Measurements from ENCODE around the gene SSR2. TPM values are rescaled to one million over a fixed set of nuclear protein-coding genes. Genes with fewer than 3 reads are reported as not detected.

The SSR2 gene
- total RNA-seq, 1 donor from 2014 or later, result 66.9 TPM

DNA sequence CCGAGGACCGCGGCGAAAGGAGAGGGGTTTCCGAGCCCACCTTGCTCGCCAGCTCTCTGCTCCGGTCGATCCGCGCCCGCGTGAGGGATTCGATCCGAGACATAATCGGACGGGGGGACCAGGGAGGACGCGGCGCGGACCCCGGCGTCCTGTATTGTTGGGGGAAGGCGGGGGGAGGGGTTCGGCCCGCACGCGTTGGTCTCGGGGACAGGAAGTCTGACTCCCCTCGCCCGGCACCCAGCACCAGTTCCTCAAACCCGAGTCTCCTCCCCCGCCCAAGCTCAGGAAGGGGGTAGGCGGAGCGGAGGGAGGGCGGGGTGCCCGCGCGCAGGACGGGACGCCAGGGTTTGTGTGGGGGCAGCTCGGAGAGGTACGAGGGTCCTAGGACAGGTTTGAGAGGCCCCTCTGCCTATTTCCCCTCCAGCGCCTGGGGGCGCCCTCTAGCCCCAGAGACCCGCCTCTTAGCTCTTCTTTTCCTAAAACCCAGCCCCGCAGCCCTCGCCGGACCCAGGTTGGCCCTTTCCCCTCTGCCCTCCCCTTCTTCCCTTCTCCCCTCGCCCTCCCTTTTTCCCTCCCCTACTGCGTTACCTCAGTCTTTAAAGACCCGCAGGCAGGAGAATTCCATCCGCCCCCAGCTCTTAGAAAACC lies 42.3 kb downstream of the SSR2 start, which contains the start of gene ARHGEF2:
TSS of gene ARHGEF2 (minus strand) at position 223 of the 648 bp plus-strand sequence. CDS start at position 103, 120 bp downstream.
- ATAC-seq (ENCODE audit: poor library complexity), result peak; percentile 76
- intact Hi-C loops (cut with DNase I), result loop anchor here (10.0 kb wide), 1 partner anchor 516 kb away; no protein-coding TSS in a partner anchor
- DNase-seq, result peak; percentile 92

DNA sequence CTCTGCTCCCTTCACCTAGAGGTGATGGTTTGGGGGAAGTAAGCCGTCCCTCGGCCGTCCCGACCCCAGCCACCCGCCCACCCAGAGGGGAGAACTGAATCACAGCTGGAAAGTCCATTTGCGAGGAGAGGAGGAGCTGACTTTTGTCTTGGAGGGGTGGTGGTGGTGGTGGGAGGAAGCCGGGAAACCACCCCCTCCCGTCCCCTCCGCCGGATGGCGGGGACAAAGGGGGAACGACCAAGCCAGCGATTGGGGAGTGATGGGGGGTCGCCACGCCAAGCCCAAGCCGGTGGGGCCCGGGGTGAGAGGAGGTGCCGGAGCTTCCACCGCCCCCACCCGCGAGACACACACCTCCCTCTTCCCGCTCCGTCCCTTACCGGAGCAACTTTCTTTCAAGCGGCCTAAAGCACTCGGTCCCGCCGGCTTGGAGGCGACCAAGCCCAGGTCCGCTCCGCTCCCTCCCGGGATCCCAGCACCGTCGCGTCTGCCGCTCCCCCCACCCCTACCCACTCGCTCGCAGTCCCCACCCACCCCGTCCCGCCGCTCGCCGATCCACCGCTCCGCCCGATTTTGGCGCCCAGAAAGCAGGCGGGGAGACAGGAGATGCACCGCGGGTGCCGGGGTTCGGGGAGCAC lies 42.9 kb downstream of the SSR2 start:
- ATAC-seq (ENCODE audit: poor library complexity) (peak; percentile 42), DNase-seq (peak; percentile 65)
- intact Hi-C loops (cut with DNase I), result loop anchor here (10.0 kb wide), 1 partner anchor 517 kb away; no protein-coding TSS in a partner anchor

DNA sequence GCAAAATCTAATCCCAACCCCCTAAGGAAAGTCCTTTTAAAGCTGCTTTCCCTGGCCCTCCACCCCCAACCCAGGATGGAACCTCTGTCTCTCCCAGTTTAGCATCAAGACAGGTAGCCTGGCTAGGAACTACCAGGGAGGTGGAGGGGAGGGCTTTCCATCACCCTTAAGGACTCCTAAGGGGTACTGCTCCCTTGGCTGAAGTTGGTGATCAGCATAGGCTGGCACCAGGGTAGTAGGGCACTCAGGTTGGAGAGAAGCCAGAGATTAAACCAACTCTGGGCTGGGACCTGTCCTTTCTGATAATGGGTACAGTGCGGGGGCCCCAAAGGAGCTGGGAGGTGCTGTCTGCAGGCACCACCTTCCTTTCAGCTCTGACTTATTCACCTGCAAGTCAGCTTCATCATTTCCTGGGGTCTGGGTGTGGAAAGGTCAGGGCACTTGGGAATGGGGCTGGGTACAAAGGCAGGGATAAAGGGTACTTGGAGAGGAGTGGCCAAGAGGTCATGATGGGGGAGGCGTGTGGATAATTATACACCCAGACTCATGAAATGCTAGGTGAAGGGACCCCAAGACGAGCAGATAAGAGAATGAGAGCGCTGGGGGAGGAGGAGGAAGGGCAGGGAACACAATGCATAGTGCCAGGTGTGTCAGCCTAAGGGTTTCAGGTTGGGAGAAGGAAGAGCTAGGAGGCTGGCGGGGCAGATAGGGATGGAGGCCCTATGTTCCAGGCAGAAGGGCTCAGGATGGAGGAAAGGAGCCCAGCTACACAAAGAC lies 43.6 kb downstream of the SSR2 start:
- ATAC-seq (ENCODE audit: poor library complexity) (no peak), DNase-seq (no peak)
- intact Hi-C loops (cut with DNase I), result loop anchor here (10.0 kb wide), 1 partner anchor 518 kb away; no protein-coding TSS in a partner anchor

DNA sequence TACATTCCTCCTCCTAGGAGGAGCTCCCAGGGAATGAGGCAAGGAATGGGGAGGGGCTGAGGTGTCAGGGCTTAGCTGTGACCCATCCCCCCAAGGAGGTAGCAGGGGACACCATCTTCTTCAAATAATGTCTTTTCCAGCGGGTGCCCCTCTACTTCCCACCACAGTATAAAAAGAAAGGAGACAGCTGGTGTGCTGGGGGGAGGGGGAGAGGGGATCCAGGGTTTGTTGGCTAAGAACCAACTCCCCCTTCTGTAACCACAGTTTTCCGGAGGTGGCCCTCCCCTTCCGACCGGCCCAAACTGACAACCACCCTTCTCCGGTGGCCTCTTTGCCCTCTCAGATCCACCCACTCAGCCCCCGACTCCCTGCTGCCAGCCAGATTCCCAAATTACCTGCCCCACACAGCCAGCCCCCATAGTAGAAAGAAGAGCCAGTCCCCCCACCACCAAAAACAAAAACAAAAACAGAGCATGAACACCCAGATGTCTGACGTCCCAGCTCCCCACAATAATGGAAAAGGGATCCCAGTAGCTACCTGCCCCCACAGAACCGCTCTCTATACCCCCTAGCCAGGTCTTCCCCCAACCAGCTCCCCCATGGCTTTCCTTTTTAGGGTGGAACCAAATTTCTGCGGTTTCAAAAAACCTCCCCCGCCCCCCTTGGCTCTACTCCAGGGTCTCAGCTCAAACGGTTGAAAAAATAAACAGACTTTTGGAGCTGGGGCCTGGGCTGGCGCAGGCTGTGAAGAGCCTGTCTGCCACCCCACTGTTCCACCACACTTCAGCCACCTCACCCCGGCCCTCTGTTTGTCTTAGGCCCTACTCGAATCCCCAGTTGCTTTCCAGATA lies 44.5 kb downstream of the SSR2 start:
- DNase-seq (peak; percentile 81), ATAC-seq (ENCODE audit: poor library complexity) (no peak)
- intact Hi-C loops (cut with DNase I), result loop anchor here (10.0 kb wide), 1 partner anchor 519 kb away; no protein-coding TSS in a partner anchor

DNA sequence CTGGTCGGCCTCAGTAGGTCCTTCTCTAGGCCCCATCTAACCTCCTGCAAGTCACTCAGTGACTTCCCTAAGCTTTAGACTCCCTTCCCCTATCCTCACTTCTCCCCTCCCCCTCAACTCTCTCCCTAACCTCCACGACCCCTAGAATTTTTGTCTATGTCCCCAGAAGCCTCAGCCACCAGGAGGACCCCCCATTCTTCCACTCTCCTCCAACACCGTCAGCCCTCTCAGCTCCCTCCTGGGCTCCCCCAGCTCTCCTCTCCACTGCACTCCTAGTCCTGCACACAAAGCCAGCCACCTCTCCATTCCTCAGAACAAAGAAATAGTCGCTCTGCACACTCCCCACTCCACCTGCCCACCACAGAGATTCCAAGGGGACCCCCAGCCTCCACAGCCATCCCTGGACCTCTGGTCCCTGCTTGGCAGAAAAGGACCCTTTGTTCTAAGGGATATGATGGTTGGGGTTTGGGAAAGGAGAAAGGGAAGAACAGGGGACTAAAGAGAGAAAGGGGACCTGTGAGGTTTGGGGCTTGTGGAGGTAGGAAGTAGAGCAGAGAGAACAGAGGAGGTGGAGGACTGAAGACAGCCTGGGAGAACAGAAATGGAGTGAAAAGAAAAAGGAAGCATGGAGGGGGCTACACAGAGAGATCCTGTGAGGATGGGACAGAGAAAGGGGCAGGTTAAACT lies 45.2 kb downstream of the SSR2 start:
- DNase-seq, result no peak
- intact Hi-C loops (cut with DNase I), result loop anchor here (10.0 kb wide), 1 partner anchor 519 kb away; no protein-coding TSS in a partner anchor
- no peak for ATAC-seq (ENCODE audit: poor library complexity)

DNA sequence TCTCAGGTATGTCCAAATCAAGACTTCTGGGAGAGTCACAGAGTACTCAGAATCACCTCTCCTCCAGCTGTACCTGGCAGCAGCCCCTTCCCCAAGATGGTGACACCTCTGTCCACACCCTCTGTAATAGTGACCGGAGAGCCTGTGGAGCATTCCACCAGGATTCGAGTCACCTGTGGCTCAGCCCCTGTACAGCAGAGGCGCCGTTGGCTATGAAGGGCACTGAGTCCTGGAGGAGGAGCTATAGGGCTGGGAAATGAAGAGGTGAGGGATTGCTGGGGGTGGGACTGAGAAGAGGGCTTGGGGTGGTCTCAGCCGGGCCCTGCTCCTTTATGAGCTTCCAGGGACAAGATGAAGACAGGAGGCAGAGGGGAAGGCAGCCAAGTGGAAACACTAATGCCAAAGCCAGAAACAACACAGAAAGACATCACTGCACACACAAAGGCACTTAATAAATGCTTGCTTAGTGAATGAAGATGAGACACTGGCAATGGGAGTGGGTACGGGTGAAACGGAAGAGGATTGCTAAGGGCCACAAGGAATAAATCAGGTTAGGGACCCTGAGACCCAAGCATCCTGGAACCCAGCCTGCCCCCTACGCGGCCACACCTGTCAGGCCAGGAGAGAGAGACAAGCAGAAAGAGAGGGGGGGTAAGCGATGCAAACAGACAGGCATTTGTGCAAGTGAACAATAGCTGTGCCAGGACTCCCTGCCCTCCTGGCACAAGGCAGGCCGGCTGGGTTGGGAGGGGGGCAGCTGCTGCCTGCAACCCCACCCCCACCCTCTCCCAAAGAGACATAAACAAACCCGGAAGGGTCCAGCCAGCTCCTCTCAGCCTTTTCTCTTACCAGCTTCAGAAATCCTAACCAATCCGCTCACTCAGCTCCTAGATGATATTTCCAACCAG lies 46.3 kb downstream of the SSR2 start:
- ATAC-seq (ENCODE audit: poor library complexity), result no peak
- intact Hi-C loops (cut with DNase I), result loop anchor here (10.0 kb wide), 1 partner anchor 520 kb away; no protein-coding TSS in a partner anchor
- DNase-seq, result no peak

DNA sequence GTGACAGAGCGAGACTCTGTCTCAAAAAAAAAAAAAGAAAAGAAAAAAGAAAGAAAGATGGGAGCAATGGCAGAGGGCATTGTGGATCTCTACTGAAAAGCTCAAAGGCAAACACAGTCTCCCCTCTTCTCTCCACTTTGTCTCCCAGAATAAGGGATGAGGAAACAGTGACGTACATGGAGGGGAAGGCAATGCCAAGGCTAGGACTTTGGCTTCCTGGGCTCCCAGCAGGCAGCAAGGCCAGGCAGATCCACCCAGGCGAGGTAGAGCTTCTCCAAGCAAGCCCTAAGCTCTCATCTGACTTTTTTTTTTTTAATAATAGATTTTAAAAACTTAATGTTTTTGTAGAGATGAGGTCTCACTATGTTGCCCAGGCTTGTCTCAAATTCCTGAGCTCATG lies 47.0 kb downstream of the SSR2 start:
- intact Hi-C loops (cut with DNase I), result loop anchor here (10.0 kb wide), 1 partner anchor 521 kb away; no protein-coding TSS in a partner anchor
- DNase-seq, result no peak
- ATAC-seq (ENCODE audit: poor library complexity), result no peak

DNA sequence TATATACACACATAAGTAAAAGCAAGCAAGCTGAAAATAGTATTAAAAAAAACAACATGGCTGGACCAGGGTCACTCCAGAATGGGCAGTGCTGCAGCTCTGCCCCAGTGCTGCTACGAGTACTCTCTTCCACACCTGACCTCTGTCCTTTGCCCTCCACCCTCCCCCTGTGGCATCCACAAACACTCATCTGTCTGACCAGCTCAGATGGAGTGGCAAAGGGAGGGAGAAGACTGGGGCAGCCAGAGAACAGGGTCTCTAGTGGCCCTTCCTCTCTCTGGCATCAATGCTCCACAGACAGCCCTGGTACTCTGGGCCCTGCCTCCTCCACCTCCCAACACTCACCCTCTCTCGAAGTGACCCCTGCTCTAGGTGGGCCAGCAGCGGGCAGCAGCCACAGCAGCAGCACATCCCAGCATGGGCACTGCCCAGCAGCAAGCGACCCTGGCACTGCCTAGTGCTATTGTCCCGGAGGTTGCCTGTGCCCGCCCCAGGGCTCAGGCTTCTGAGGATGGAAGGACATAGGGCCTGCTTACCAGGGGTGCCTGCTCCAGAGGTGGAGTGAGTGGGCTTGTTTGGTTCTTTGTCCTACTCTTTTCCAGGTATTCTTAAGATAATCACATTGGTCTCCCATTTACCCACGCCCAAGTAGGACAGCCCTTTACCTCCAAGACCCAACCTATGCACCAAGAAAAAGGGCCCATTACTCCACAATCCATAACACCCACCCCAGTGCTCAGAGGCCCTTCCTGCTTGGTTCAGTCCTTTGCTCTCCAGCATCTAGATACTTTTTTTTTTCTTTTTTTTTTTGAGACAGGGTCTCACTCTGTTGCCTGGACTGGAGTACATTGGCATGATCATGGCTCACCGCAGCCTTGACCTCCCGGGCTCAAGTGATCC lies 48.6 kb downstream of the SSR2 start:
- DNase-seq, result no peak
- ATAC-seq (ENCODE audit: poor library complexity), result no peak
- intact Hi-C loops (cut with DNase I), result loop anchor here (10.0 kb wide), 1 partner anchor 523 kb away; no protein-coding TSS in a partner anchor

DNA sequence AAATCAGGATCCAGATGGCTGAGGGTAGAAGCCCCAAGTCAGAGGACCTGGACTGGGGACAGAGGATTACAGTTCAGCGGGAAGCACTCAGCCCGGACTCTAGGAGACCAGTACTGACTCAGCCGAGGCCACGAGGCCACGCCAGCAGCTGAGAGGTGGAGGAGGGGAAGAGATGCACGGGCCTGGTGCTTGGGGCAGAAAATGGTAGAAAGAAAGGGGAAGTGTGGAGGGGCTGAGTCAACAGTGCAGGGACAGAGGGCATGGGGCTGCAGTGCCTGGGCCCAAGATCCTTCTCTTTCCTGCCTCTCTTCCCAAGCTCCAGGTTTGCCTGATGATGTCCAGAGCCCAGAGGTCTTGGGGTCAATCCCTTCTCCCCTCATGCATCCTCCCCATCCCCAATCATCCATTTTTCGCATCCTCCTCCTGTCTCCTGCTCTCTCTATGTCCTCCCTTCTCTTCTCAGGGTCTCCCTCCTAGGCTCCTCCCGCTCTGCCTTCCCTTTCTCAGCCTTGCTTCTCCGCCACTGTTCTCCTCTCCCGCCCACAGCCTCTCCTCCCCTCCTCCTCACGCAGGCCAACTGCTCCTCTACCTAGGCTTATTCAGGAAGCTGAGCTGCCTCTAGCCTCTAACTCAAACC lies 50.1 kb downstream of the SSR2 start:
- ATAC-seq (ENCODE audit: poor library complexity) (peak; percentile 54), DNase-seq (peak; percentile 85)
- intact Hi-C loops (cut with DNase I), result loop anchor here (10.0 kb wide), 1 partner anchor 524 kb away; no protein-coding TSS in a partner anchor

DNA sequence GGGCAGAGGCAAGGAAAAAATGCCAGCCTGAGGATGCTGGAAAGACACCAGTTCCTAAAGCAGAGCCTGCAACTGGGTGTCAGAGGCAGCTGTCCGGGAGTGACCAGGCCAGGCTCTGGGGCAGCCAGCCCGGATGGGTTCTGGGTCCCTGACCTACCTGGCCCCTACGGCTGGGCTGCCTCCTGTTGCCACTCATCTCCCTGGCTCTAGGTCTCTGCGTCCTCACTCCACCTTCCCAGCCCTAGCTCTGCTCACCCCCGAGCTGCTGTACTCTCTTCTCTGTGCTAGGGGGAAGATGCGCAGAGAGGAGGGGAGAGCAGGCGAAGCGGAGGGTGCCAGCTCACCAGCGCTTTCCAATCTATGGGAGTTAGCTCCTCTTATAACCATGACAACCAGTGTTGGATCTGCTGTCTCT lies 51.4 kb downstream of the SSR2 start:
- DNase-seq, result no peak
- intact Hi-C loops (cut with DNase I), result no loop called here
- ATAC-seq (ENCODE audit: poor library complexity), result no peak

DNA sequence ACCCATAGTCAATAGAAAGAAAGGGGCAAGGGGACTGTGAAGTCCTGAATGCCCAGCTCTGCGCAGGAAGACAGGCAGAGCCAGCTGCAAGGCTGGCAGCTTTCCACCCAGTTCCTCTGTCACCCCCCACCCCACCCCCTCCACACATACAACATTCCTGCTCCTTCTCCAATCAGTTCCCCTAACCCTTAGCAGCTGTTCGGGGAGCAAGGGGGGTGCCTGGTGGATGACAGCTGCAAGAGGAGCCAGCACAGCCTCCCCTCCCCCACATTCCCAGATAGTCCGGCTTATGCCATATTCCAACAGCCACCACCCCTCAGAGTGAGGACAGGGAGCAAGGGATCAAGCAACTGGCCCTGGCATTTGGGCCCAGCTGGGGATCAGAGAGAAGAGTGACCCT lies 52.1 kb downstream of the SSR2 start:
- intact Hi-C loops (cut with DNase I), result no loop called here
- peak; percentile 29 for ATAC-seq (ENCODE audit: poor library complexity)
- peak; percentile 55 for DNase-seq

DNA sequence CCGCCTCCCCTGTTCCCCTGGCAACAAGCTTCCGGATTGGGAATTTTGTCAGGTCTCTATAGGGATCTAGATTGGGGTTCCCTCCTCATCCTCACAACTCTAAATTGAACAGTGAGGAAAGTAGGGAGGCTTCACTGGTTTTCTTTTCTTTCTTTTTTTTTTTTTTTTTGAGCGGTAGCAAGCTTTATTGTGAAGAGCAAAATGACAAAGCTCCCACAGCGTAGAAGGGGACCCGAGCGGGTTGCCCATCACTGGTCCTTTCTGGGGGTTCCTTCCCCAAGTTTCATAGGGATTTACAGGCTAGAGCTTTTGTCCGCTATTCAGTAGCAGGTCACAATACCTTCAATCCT lies 52.7 kb downstream of the SSR2 start:
- DNase-seq (no peak), ATAC-seq (ENCODE audit: poor library complexity) (no peak)
- intact Hi-C loops (cut with DNase I), result no loop called here

DNA sequence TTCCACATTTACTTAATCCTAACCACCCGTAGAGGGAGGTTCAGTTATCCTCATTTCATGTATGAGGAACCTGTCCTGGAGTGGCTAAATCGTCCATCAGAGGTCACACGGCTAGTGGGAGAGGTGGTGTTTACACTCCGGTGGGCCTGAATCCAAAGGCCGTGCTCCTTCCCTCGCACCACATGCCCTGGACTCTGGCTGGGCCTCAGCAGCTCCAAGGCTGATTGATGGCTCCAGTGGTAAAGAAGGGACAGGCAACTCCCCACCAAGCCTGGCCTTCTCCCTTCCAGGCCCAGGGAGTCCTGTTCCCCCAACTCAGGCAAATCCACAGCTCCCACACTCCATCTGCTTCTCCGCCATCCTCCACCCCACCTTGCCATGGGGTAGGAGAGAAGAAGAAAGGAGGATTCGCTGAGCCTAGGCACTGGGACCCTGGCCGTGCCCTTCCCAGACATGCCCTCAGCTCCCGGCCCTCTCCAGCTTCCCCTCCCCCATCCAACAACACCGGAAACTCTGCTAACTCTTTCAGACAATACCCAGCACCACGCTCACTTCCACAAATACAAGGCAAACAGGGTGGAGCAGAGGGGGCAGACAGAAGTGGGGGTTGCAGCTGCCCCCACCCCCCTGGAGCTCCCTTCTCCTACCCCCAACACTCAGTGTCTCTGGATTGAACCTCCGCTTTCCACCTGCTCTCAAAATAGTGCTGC lies 53.3 kb downstream of the SSR2 start:
- intact Hi-C loops (cut with DNase I), result no loop called here
- ATAC-seq (ENCODE audit: poor library complexity), result peak; percentile 46

DNA sequence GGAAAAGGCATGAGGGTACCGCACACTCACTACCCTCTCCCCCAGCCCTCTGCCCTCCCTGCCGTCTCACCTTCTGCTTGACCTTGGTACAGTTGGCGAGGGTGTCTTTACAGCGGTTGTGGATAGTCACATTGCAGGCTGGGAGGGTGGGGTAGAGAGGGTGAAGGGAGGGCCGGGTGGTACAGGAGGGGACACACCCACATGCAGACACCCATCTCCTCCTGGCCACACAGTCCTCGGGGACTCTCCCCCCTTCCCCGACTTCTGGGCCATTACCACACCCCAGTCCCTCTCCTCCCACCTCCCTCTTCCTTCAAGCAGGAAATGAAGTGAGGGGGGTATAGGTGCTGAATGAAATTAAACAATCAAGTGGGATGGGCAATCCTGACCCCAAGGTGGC lies 54.0 kb downstream of the SSR2 start:
- intact Hi-C loops (cut with DNase I), result no loop called here
- peak; percentile 40 for ATAC-seq (ENCODE audit: poor library complexity)
- no peak for DNase-seq

More for the DNA sequence above, 53.3 kb downstream of the SSR2 start:
- no peak for DNase-seq

DNA sequence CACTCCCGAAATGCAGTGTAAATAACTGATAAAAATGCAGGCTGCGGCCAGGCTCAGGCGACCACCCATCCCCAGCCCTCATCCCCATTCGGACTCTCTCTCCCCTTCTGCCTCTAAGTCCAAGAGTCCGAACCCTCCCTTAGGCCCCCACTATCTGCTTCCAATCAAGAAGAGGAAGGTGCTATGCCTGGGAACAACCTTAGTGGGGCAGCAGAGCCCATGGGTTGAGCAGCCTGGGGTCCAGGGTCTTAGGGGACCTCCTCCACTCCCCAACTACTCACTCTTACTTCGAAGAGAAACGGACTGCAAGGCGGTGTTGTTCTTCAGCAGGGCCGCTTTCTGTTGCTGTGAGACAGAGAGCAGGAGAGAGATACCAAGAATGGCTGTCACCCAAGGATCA lies 54.6 kb downstream of the SSR2 start:
- DNase-seq (no peak), ATAC-seq (ENCODE audit: poor library complexity) (peak; percentile 1)
- intact Hi-C loops (cut with DNase I), result no loop called here

Data from Right ventricle myocardium superior (tissue), 1 donor.